ENCODE data around the gene TRAPPC1. TPM values are rescaled to one million over a fixed set of nuclear protein-coding genes. Genes with fewer than 3 reads are reported as not detected.

TRAPPC1 gene
- total and polyA plus RNA-seq, 2 experiments from 2014 or later, result 37.8 to 321 TPM

- no peak for DNase-seq
- H3F3A ChIP-seq (ENCODE audit: insufficient read depth), result 0 out of 2 replicates have a peak, but pooled peaks cover 6% of the 10 kb centered on the region
- H2AFZ ChIP-seq, result no peak overlapping the region
- in situ Hi-C loops (cut with MboI), result no loop called here
- no peaks in the 10 kb centered on the region for H3K9me3 ChIP-seq (ENCODE audit: low read depth)
- no peaks in the 10 kb centered on the region for H3K9me2 ChIP-seq (ENCODE audit: insufficient read depth)
- H3K36me3 ChIP-seq (ENCODE audit: low read depth), result peaks cover 39% of the 10 kb centered on the region
- TF ChIP-seq EZH2 (IDR thresholded peaks at IDR 0.05; ENCODE audit: insufficient read depth, poor library complexity, severe bottlenecking) (no peak), EZH2phosphoT487 (IDR thresholded peaks at IDR 0.05; ENCODE audit: insufficient read depth, low read depth) (no peak)
- no peaks in the 10 kb centered on the region for H3K27me3 ChIP-seq (replicated peaks; ENCODE audit: insufficient read depth)
- no peaks in the 10 kb centered on the region for H3K79me2 ChIP-seq (ENCODE audit: insufficient read depth)
- H3K9ac ChIP-seq, result no peak overlapping the region
- WGBS, 2 experiments (ENCODE audit: low coverage in 1 of 2, low lambda C conversion rate in 2 of 2, missing lambda C conversion rate in 2 of 2), result 84 to 98% methylated on average over 6 to 7 of the region's 7 CpGs
- H3K4me1 ChIP-seq (ENCODE audit: insufficient read depth), result no peaks in the 10 kb centered on the region
- no peak overlapping the region for H3K27ac ChIP-seq
- no peaks in the 10 kb centered on the region for H4K20me1 ChIP-seq (ENCODE audit: insufficient read depth)
- H3K4me3 ChIP-seq, result no peak overlapping the region
- H3K4me2 ChIP-seq (ENCODE audit: unreplicated experiment), result no peak overlapping the region
Observed at GRCh38 chr17:7945651-7946050, 13.9 kb upstream of the TRAPPC1 start.

DNA sequence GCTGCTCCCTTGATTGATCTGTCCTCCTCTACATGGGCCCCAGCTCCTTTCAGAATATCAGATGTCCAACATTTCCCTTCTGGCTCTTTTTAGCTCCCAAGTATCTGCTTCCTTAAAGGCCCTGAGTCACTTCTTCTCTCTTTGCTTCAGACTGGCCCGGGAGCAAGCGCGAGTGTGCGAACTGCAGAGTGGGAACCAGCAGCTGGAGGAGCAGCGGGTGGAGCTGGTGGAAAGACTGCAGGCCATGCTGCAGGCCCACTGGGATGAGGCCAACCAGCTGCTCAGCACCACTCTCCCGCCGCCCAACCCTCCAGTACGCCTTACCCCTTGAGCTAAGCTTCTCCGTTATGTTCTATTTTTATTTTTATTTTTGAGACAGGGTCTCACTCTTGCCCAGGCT, 12.6 kb upstream of the TRAPPC1 start:
- no peak overlapping the region for H3K9ac ChIP-seq
- no peaks in the 10 kb centered on the region for H3K79me2 ChIP-seq (ENCODE audit: insufficient read depth)
- no peak overlapping the region for H3K4me3 ChIP-seq
- no peaks in the 10 kb centered on the region for H3K27me3 ChIP-seq (replicated peaks; ENCODE audit: insufficient read depth)
- no peaks in the 10 kb centered on the region for H3K9me3 ChIP-seq (ENCODE audit: low read depth)
- H2AFZ ChIP-seq, result no peak overlapping the region
- no peaks in the 10 kb centered on the region for H3K9me2 ChIP-seq (ENCODE audit: insufficient read depth)
- H3K36me3 ChIP-seq (ENCODE audit: low read depth), result peaks cover 31% of the 10 kb centered on the region
- no peak overlapping the region for H3K27ac ChIP-seq
- no peak for TF ChIP-seq EZH2 (IDR thresholded peaks at IDR 0.05; ENCODE audit: insufficient read depth, poor library complexity, severe bottlenecking)
- no peak for TF ChIP-seq EZH2phosphoT487 (IDR thresholded peaks at IDR 0.05; ENCODE audit: insufficient read depth, low read depth)
- in situ Hi-C loops (cut with MboI), result no loop called here
- no peak overlapping the region for H3K4me2 ChIP-seq (ENCODE audit: unreplicated experiment)
- DNase-seq, result no peak
- no peaks in the 10 kb centered on the region for H3F3A ChIP-seq (ENCODE audit: insufficient read depth)
- no peaks in the 10 kb centered on the region for H3K4me1 ChIP-seq (ENCODE audit: insufficient read depth)
- WGBS, 2 experiments (ENCODE audit: low coverage in 1 of 2, low lambda C conversion rate in 2 of 2, missing lambda C conversion rate in 2 of 2), result 96% methylated on average over 8 to 9 of the region's 9 CpGs
- H4K20me1 ChIP-seq (ENCODE audit: insufficient read depth), result no peaks in the 10 kb centered on the region

GRCh38 chr17:7943291-7943690, 11.5 kb upstream of the TRAPPC1 start:
- no peak overlapping the region for H3K9ac ChIP-seq
- H3K9me3 ChIP-seq (ENCODE audit: low read depth), result no peaks in the 10 kb centered on the region
- H2AFZ ChIP-seq, result no peak overlapping the region
- TF ChIP-seq EZH2phosphoT487 (IDR thresholded peaks at IDR 0.05; ENCODE audit: insufficient read depth, low read depth) (no peak), EZH2 (IDR thresholded peaks at IDR 0.05; ENCODE audit: insufficient read depth, poor library complexity, severe bottlenecking) (no peak)
- 82 to 83% methylated on average over 11 to 13 of the region's 13 CpGs for WGBS, 2 experiments (ENCODE audit: low coverage in 1 of 2, low lambda C conversion rate in 2 of 2, missing lambda C conversion rate in 2 of 2)
- H4K20me1 ChIP-seq (ENCODE audit: insufficient read depth), result no peaks in the 10 kb centered on the region
- H3K4me2 ChIP-seq (ENCODE audit: unreplicated experiment), result no peak overlapping the region
- in situ Hi-C loops (cut with MboI), result no loop called here
- no peaks in the 10 kb centered on the region for H3K9me2 ChIP-seq (ENCODE audit: insufficient read depth)
- H3K36me3 ChIP-seq (ENCODE audit: low read depth), result peaks cover 31% of the 10 kb centered on the region
- no peaks in the 10 kb centered on the region for H3K79me2 ChIP-seq (ENCODE audit: insufficient read depth)
- DNase-seq, result no peak
- no peaks in the 10 kb centered on the region for H3K4me1 ChIP-seq (ENCODE audit: insufficient read depth)
- H3F3A ChIP-seq (ENCODE audit: insufficient read depth), result no peaks in the 10 kb centered on the region
- no peak overlapping the region for H3K4me3 ChIP-seq
- H3K27ac ChIP-seq, result no peak overlapping the region
- H3K27me3 ChIP-seq (replicated peaks; ENCODE audit: insufficient read depth), result no peaks in the 10 kb centered on the region

DNA sequence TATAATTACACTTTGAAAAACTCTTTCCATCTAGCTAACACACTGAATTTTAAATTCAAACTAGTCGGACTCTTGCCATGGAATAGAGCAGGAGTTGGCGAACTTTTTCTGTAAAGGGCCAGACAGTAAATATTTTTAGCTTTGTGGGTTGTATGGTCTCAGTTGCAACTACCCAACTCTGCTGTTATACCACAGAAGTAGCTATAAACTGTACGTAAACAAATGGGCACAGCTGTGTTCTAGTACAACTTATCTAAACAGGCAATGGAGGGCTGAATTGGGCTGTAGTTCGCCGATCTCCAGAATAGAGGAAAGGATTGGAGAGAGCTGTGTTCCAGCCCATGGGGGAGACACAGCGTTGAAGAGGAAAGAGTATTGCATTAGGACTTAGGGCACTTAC, 9.0 kb upstream of the TRAPPC1 start:
- Histone ChIP-seq H3K4me2 (ENCODE audit: unreplicated experiment) (no peak overlapping the region), H3K4me3 (no peak overlapping the region), H3F3A (ENCODE audit: insufficient read depth) (no peaks in the 10 kb centered on the region), H2AFZ (no peak overlapping the region), H3K27ac (no peak overlapping the region), H3K36me3 (ENCODE audit: low read depth) (peaks cover 27% of the 10 kb centered on the region), H3K9me3 (ENCODE audit: low read depth) (no peaks in the 10 kb centered on the region), H3K9ac (no peak overlapping the region), H3K27me3 (replicated peaks; ENCODE audit: insufficient read depth) (no peaks in the 10 kb centered on the region), H3K4me1 (ENCODE audit: insufficient read depth) (no peaks in the 10 kb centered on the region), H3K9me2 (ENCODE audit: insufficient read depth) (no peaks in the 10 kb centered on the region), H3K79me2 (ENCODE audit: insufficient read depth) (no peaks in the 10 kb centered on the region; the same call in 1 of the 2 replicates), H4K20me1 (ENCODE audit: insufficient read depth) (no peaks in the 10 kb centered on the region)
- TF ChIP-seq EZH2 (IDR thresholded peaks at IDR 0.05; ENCODE audit: insufficient read depth, poor library complexity, severe bottlenecking) (no peak), EZH2phosphoT487 (IDR thresholded peaks at IDR 0.05; ENCODE audit: insufficient read depth, low read depth) (no peak)
- in situ Hi-C loops (cut with MboI), result no loop called here
- no peak for DNase-seq
- 97 to 98% methylated on average over 6 of the region's 6 CpGs for WGBS, 2 experiments (ENCODE audit: low coverage in 1 of 2, low lambda C conversion rate in 2 of 2, missing lambda C conversion rate in 2 of 2)

DNA sequence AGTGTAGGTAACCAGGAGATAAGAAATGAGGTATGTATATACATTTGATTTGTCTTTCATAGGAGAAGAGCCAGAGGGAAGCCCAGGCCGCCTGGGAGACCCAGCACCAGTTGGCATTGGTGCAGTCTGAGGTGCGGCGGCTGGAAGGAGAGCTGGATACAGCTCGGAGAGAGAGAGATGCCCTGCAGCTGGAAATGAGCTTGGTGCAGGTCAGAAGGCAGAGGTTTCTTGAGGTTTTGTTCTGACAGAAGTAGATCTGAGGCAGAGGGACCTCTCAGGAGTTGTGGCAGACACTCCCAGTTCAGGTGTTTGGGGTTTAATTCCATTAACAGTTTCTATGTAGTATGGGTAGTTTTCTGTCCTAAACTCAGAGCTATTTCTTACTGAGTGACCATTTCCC, 8.3 kb upstream of the TRAPPC1 start:
- peaks cover 21% of the 10 kb centered on the region for H3K36me3 ChIP-seq (ENCODE audit: low read depth)
- 97 to 99% methylated on average over 4 of the region's 4 CpGs for WGBS, 2 experiments (ENCODE audit: low coverage in 1 of 2, low lambda C conversion rate in 2 of 2, missing lambda C conversion rate in 2 of 2)
- no peaks in the 10 kb centered on the region for H4K20me1 ChIP-seq (ENCODE audit: insufficient read depth)
- TF ChIP-seq EZH2phosphoT487 (IDR thresholded peaks at IDR 0.05; ENCODE audit: insufficient read depth, low read depth) (no peak), EZH2 (IDR thresholded peaks at IDR 0.05; ENCODE audit: insufficient read depth, poor library complexity, severe bottlenecking) (no peak)
- in situ Hi-C loops (cut with MboI), result no loop called here
- H3K27ac ChIP-seq, result no peak overlapping the region
- peaks cover 3% of the 10 kb centered on the region; the same call in 1 of the 2 replicates for H3K79me2 ChIP-seq (ENCODE audit: insufficient read depth)
- H3K9me3 ChIP-seq (ENCODE audit: low read depth), result no peaks in the 10 kb centered on the region
- no peak for DNase-seq
- H3K9me2 ChIP-seq (ENCODE audit: insufficient read depth), result no peaks in the 10 kb centered on the region
- H3F3A ChIP-seq (ENCODE audit: insufficient read depth), result no peaks in the 10 kb centered on the region
- H3K4me2 ChIP-seq (ENCODE audit: unreplicated experiment), result no peak overlapping the region
- H3K27me3 ChIP-seq (replicated peaks; ENCODE audit: insufficient read depth), result no peaks in the 10 kb centered on the region
- no peaks in the 10 kb centered on the region for H3K4me1 ChIP-seq (ENCODE audit: insufficient read depth)
- no peak overlapping the region for H2AFZ ChIP-seq
- H3K9ac ChIP-seq, result no peak overlapping the region
- no peak overlapping the region for H3K4me3 ChIP-seq

Data from GM23248 (cell line).